Left ventricle myocardium inferior (tissue), 1 donor: Measurements from ENCODE around the gene GLP1R. TPM values are rescaled to one million over a fixed set of nuclear protein-coding genes. Genes with fewer than 3 reads are reported as not detected.

Source experiments
- DNase-seq: peaks from one replicate; pipeline ENCODE4 v3.0.0-alpha.2; 2020
- H3K27ac ChIP-seq: fragments of 200-600 bp; replicated peaks from 2 replicates; pipeline ENCODE4 v1.8.0; 2021
- H3K27me3 ChIP-seq: fragments of 200-600 bp; 2 replicates; pipeline ENCODE4 v1.8.0; 2021; ENCODE audit warnings: low read depth
- H3K36me3 ChIP-seq: fragments of 200-600 bp; 2 replicates; pipeline ENCODE4 v1.8.0; 2021
- H3K4me1 ChIP-seq: fragments of 200-600 bp; 2 replicates; pipeline ENCODE4 v1.8.0; 2021
- H3K4me3 ChIP-seq: fragments of 200-600 bp; 2 replicates; pipeline ENCODE4 v1.8.0; 2021; ENCODE audit warnings: mild to moderate bottlenecking, moderate library complexity
- H3K9me3 ChIP-seq: fragments of 200-600 bp; replicated peaks from 2 replicates; pipeline ENCODE4 v1.8.0; 2021
- CTCF ChIP-seq: fragments of 200-600 bp; IDR thresholded peaks from 2 replicates; pipeline ENCODE4 v1.8.0; 2021; ENCODE audit warnings: antibody characterized with exemption, mild to moderate bottlenecking, borderline replicate concordance
- intact Hi-C: fragments of 100-400 bp; cut with micrococcal nuclease; formaldehyde crosslinking; loops from one replicate; pipeline ENCODE4 v1.11.0; 2022
- total RNA-seq: library from RNA; stranded (reverse); fragmentation: NEBNext Ultra II Directional; extraction: Animal tissue kit (Norgen Biotek cat#: 25700); gene quantifications from one replicate; pipeline ENCODE4 v1.2.1, GENCODE V29; 2021
- donor health status: DM: no; HTN: yes; CAD: no; lungs with severe emphysema.

The GLP1R gene
- total RNA-seq, 1 donor from 2014 or later = 7.5 TPM

- Histone ChIP-seq H3K27ac (no peak overlapping the region), H3K9me3 (no peaks in the 10 kb centered on the region), H3K4me3 (no peak overlapping the region), H3K27me3 (no peaks in the 10 kb centered on the region), H3K36me3 (no peaks in the 10 kb centered on the region), H3K4me1 (peaks cover 9% of the 10 kb centered on the region)
- intact Hi-C loops = no loop called here
- no peak for TF ChIP-seq CTCF
- no peak for DNase-seq
Observed at GRCh38 chr6:39078695-39079094, 30.1 kb downstream of the GLP1R start.

GRCh38 chr6:39079197-39080125 lies 30.9 kb downstream of the GLP1R start:
- Histone ChIP-seq H3K36me3 (no peaks in the 10 kb centered on the region), H3K27ac (no peak overlapping the region), H3K27me3 (peaks cover 5% of the 10 kb centered on the region), H3K4me1 (peaks cover 17% of the 10 kb centered on the region), H3K4me3 (no peak overlapping the region), H3K9me3 (no peaks in the 10 kb centered on the region)
- no peak for TF ChIP-seq CTCF
- no peak for DNase-seq
- intact Hi-C loops = no loop called here

- no peak for TF ChIP-seq CTCF
- no peak overlapping the region for H3K27ac ChIP-seq
- no peak overlapping the region for H3K4me3 ChIP-seq
- H3K36me3 ChIP-seq = no peaks in the 10 kb centered on the region
- H3K27me3 ChIP-seq = peaks cover 7% of the 10 kb centered on the region
- H3K4me1 ChIP-seq = peaks cover 24% of the 10 kb centered on the region
- DNase-seq = no peak
- no peaks in the 10 kb centered on the region for H3K9me3 ChIP-seq
- intact Hi-C loops = no loop called here
Observed at GRCh38 chr6:39080246-39080875, 31.8 kb downstream of the GLP1R start.

- Histone ChIP-seq H3K4me1 (peaks cover 27% of the 10 kb centered on the region), H3K27ac (no peak overlapping the region), H3K4me3 (no peak overlapping the region), H3K9me3 (no peaks in the 10 kb centered on the region), H3K27me3 (peaks cover 7% of the 10 kb centered on the region), H3K36me3 (no peaks in the 10 kb centered on the region)
- no peak for TF ChIP-seq CTCF
- no peak for DNase-seq
- intact Hi-C loops = no loop called here
Observed at GRCh38 chr6:39082310-39082709, 33.7 kb downstream of the GLP1R start.

GRCh38 chr6:39083231-39083634 lies 34.7 kb downstream of the GLP1R start:
- no peak for TF ChIP-seq CTCF
- Histone ChIP-seq H3K4me3 (no peak overlapping the region), H3K27me3 (peaks cover 7% of the 10 kb centered on the region), H3K27ac (no peak overlapping the region), H3K9me3 (no peaks in the 10 kb centered on the region), H3K36me3 (no peaks in the 10 kb centered on the region), H3K4me1 (peaks cover 36% of the 10 kb centered on the region)
- intact Hi-C loops = no loop called here
- no peak for DNase-seq
